NCI-H1092 (cell line): ENCODE data around the gene SH2D3A.

ENCODE experiments used
- DNase-seq: peaks from one replicate; lab custom pipeline; 2025; lab: John Stamatoyannopoulos, UW

SH2D3A gene

GRCh38 chr19:6708346-6708745, 58.9 kb downstream of the SH2D3A start:
- no peak for DNase-seq

- DNase-seq: no peak
Measured at GRCh38 chr19:6707658-6708018, 59.6 kb downstream of the SH2D3A start.

DNA sequence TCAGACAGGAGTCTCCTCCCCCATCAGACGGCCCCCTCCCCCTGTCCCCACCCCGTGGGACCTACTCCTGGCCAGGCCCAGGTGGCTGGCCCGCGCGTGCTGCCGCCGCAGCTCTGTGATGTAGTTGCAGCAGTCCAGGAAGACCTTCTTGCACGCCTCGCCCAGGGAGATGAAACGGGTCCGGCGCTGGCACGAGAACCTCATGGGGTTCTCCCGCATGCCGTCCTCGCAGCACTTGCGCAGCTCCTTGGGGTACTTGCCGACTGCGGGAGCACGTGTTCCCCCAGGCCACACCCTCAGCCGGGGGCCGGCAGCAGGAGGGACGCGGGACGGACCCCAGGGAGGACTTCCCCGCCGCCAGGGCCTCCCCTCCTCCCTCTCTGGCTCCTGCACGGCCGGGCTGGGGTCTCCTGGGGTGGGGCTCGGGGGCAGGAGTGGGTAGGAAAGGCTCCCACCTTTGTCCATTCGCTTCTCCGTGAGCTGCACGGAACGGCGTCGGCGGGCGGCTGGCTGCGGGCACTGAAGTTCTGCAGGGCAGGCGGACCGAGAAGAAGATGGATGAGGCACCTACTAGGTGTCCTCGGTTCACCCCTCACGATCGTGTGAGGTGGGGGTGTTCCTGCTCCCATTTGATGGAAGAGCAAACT, 60.1 kb downstream of the SH2D3A start:
- no peak for DNase-seq

- no peak for DNase-seq
Measured at GRCh38 chr19:6706633-6706958, 60.6 kb downstream of the SH2D3A start.

GRCh38 chr19:6705931-6706632, 61.2 kb downstream of the SH2D3A start:
- no peak for DNase-seq
